ENCODE data around the gene PTH2R. TPM values are rescaled to one million over a fixed set of nuclear protein-coding genes. Genes with fewer than 3 reads are reported as not detected.

Gene PTH2R
- total RNA-seq, 1 experiment from 2014 or later: 0.32 TPM

- H3K36me3 Mint-ChIP-seq (ENCODE audit: insufficient read depth, unreplicated experiment): no peaks in the 10 kb centered on the region
- no peak for TF ChIP-seq CTCF (IDR thresholded peaks at IDR 0.05; ENCODE audit: insufficient read depth in 1 of 2, low read depth in 1 of 2, low read length in 1 of 2, severe bottlenecking in 1 of 2, unreplicated experiment in 1 of 2)
- H3K27me3 Mint-ChIP-seq (ENCODE audit: insufficient read depth, unreplicated experiment): no peaks in the 10 kb centered on the region
- no peak overlapping the region for H3K4me3 ChIP-seq (ENCODE audit: low read depth, low read length)
- peaks cover 27% of the 10 kb centered on the region for H3K4me1 ChIP-seq
- peaks cover 24% of the 10 kb centered on the region for H3K4me1 Mint-ChIP-seq (ENCODE audit: low read depth, unreplicated experiment)
- H3K9me3 ChIP-seq: peaks cover 8% of the 10 kb centered on the region; the same call in 1 of the 2 replicates
- no TSS peak for BruUV-seq (replicated peaks)
- CTCF ChIA-PET: no interaction called here
- no peaks in the 10 kb centered on the region for H3K36me3 ChIP-seq (ENCODE audit: control insufficient read depth, insufficient read depth, low read length)
- POLR2A ChIA-PET: no interaction called here
- no peak overlapping the region for H3K27ac Mint-ChIP-seq (ENCODE audit: unreplicated experiment)
- no peaks in the 10 kb centered on the region for H3K27me3 ChIP-seq (replicated peaks; ENCODE audit: control insufficient read depth, insufficient read depth, low read length)
- DNase-seq: no peak
- intact Hi-C loops (cut with micrococcal nuclease; ENCODE audit: unreplicated experiment): no loop called here
- peaks cover 10% of the 10 kb centered on the region for H3K9me3 Mint-ChIP-seq (ENCODE audit: unreplicated experiment)
- no peak overlapping the region for H3K4me3 Mint-ChIP-seq (ENCODE audit: unreplicated experiment)
Measured at GRCh38 chr2:208464205-208464604, 57.6 kb downstream of the PTH2R start.

GRCh38 chr2:208466151-208466919 lies 59.7 kb downstream of the PTH2R start:
- ChIA-PET CTCF (interaction anchor here (0.6 to 1.7 kb wide), 4 partner anchors 23 to 865 kb away, joined by 3 to 7 read pairs (median 5); no protein-coding TSS in a partner anchor), POLR2A (no interaction called here)
- Histone ChIP-seq H3K27me3 (replicated peaks; ENCODE audit: control insufficient read depth, insufficient read depth, low read length) (no peaks in the 10 kb centered on the region), H3K36me3 (ENCODE audit: control insufficient read depth, insufficient read depth, low read length) (no peaks in the 10 kb centered on the region), H3K4me1 (peaks cover 27% of the 10 kb centered on the region), H3K9me3 (peaks cover 27% of the 10 kb centered on the region), H3K4me3 (ENCODE audit: low read depth, low read length) (no peak overlapping the region)
- peak; percentile 71 to 88 for TF ChIP-seq CTCF (IDR thresholded peaks at IDR 0.05; ENCODE audit: insufficient read depth in 1 of 2, low read depth in 1 of 2, low read length in 1 of 2, severe bottlenecking in 1 of 2, unreplicated experiment in 1 of 2)
- H3K9me3 Mint-ChIP-seq (ENCODE audit: unreplicated experiment): peaks cover 28% of the 10 kb centered on the region
- DNase-seq: peak; percentile 54 to 70
- intact Hi-C loops (cut with micrococcal nuclease; ENCODE audit: unreplicated experiment): loop anchor here (1.0 to 5.0 kb wide), 9 partner anchors 69 to 866 kb away; no protein-coding TSS in a partner anchor
- no peak overlapping the region for H3K4me3 Mint-ChIP-seq (ENCODE audit: unreplicated experiment)
- peaks cover 30% of the 10 kb centered on the region for H3K4me1 Mint-ChIP-seq (ENCODE audit: low read depth, unreplicated experiment)
- H3K36me3 Mint-ChIP-seq (ENCODE audit: insufficient read depth, unreplicated experiment): peaks cover 13% of the 10 kb centered on the region
- no peaks in the 10 kb centered on the region for H3K27me3 Mint-ChIP-seq (ENCODE audit: insufficient read depth, unreplicated experiment)
- BruUV-seq (replicated peaks): no TSS peak
- no peak overlapping the region for H3K27ac Mint-ChIP-seq (ENCODE audit: unreplicated experiment)

GRCh38 chr2:208466920-208467298 lies 60.3 kb downstream of the PTH2R start:
- Mint-ChIP-seq H3K4me3 (ENCODE audit: unreplicated experiment) (peak overlapping the region; percentile 50), H3K36me3 (ENCODE audit: insufficient read depth, unreplicated experiment) (peaks cover 13% of the 10 kb centered on the region), H3K27ac (ENCODE audit: unreplicated experiment) (peak overlapping the region; percentile 63), H3K9me3 (ENCODE audit: unreplicated experiment) (peaks cover 28% of the 10 kb centered on the region), H3K4me1 (ENCODE audit: low read depth, unreplicated experiment) (peaks cover 32% of the 10 kb centered on the region), H3K27me3 (ENCODE audit: insufficient read depth, unreplicated experiment) (no peaks in the 10 kb centered on the region)
- Histone ChIP-seq H3K36me3 (ENCODE audit: control insufficient read depth, insufficient read depth, low read length) (no peaks in the 10 kb centered on the region), H3K27me3 (replicated peaks; ENCODE audit: control insufficient read depth, insufficient read depth, low read length) (no peaks in the 10 kb centered on the region), H3K4me1 (peaks cover 32% of the 10 kb centered on the region), H3K9me3 (peaks cover 31% of the 10 kb centered on the region), H3K4me3 (ENCODE audit: low read depth, low read length) (no peak overlapping the region)
- intact Hi-C loops (cut with micrococcal nuclease; ENCODE audit: unreplicated experiment): loop anchor here (1.0 to 5.0 kb wide), 11 partner anchors 22 to 865 kb away; no protein-coding TSS in a partner anchor
- no TSS peak for BruUV-seq (replicated peaks)
- ChIA-PET CTCF (interaction anchor here (0.6 to 1.7 kb wide), 5 partner anchors 23 to 864 kb away, joined by 3 to 7 read pairs (median 4); no protein-coding TSS in a partner anchor), POLR2A (no interaction called here)
- no peak for DNase-seq
- no peak for TF ChIP-seq CTCF (IDR thresholded peaks at IDR 0.05; ENCODE audit: insufficient read depth in 1 of 2, low read depth in 1 of 2, low read length in 1 of 2, severe bottlenecking in 1 of 2, unreplicated experiment in 1 of 2)

Data from Caco-2 (cell line).